ENCODE data around the gene ZNFX1.

- no peak for TF ChIP-seq CTCF (IDR thresholded peaks at IDR 0.05; ENCODE audit: insufficient read depth, low read length)
- no peak for TF ChIP-seq POLR2AphosphoS5 (IDR thresholded peaks at IDR 0.05; ENCODE audit: low read depth)
Measured at GRCh38 chr20:49319208-49319809, 41.5 kb upstream of the ZNFX1 start.
